ENCODE results near the gene ATP6V1B1. TPM values are rescaled to one million over a fixed set of nuclear protein-coding genes. Genes with fewer than 3 reads are reported as not detected.

ATP6V1B1 gene
- total RNA-seq, 3 donors from 2014 or later = not detected

DNA sequence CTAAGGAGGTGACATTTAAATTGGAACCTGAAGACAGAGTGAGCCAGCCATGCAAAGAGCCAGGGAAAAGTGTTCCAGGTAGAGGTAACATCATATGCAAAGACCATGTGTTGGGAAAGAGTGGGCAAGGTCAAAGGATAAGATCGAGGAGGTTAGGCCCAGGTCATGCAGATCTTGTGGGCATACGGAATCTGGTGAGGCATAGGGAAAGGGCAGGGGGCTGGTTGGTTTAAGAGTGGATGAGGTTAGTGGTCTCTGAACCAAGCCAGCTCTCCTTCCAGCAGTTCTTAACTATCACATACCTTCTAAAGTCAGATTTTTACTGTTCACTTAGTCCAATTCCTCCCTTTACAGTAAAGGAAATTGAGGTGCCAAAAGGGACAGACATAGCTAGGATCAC is 45.7 kb downstream of the ATP6V1B1 start:
- H3K4me1 ChIP-seq (ENCODE audit: low read depth) = peaks cover 17% of the 10 kb centered on the region
- DNase-seq (no peak), ATAC-seq (no peak)
- H3K4me3 ChIP-seq = no peak overlapping the region
- no peaks in the 10 kb centered on the region for H3K9me3 ChIP-seq
- TF ChIP-seq, protein P1, sequence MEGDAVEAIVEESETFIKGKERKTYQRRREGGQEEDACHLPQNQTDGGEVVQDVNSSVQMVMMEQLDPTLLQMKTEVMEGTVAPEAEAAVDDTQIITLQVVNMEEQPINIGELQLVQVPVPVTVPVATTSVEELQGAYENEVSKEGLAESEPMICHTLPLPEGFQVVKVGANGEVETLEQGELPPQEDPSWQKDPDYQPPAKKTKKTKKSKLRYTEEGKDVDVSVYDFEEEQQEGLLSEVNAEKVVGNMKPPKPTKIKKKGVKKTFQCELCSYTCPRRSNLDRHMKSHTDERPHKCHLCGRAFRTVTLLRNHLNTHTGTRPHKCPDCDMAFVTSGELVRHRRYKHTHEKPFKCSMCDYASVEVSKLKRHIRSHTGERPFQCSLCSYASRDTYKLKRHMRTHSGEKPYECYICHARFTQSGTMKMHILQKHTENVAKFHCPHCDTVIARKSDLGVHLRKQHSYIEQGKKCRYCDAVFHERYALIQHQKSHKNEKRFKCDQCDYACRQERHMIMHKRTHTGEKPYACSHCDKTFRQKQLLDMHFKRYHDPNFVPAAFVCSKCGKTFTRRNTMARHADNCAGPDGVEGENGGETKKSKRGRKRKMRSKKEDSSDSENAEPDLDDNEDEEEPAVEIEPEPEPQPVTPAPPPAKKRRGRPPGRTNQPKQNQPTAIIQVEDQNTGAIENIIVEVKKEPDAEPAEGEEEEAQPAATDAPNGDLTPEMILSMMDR (IDR thresholded peaks at IDR 0.05) = no peak
- H3K36me3 ChIP-seq (ENCODE audit: low read depth) = no peaks in the 10 kb centered on the region
- intact Hi-C loops (cut with DNase I, micrococcal nuclease) = no loop called here

DNA sequence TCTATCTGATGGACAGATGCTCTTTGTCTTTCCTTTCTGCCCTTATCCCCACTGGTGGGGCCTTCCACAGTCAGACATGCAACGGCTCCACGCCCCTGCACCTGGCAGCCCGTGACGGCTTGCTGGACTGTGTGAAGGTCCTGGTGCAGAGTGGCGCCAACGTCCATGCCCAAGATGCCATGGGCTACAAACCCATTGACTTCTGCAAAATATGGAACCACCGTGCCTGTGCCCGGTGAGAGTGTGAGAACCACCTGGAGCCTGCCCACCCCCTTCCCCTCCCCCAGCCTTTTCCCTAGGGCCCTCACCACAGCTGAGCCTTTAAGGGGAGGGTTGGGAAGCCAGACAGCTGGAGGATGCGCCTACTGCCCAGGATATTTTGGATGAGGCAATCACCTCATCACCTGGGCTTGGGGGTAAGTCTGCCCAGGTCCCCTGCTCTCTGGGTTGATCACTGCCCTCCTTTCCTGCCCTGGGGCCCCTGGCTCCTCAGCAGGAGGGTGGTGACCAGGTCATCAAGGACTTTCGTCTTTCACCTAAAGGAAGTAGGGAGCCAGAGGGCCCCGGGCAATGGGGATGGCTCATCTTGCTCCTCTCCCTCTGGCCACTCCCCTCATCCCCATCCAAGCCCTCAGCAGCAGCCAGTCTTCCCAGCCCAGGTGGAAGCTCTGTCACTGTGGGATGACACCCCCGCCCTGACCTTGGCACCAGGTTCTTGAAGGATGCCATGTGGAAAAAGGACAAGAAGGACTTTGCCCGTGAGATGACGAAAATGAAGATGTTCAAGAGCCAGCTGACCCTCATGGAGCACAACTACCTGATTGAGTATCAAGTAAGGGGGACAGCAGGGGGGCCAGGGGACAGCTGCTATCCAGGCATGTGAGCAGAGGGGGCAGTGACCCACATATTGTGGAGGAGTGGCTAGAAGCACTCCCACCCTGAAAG is 46.4 kb downstream of the ATP6V1B1 start:
- intact Hi-C loops (cut with DNase I, micrococcal nuclease) = no loop called here

DNA sequence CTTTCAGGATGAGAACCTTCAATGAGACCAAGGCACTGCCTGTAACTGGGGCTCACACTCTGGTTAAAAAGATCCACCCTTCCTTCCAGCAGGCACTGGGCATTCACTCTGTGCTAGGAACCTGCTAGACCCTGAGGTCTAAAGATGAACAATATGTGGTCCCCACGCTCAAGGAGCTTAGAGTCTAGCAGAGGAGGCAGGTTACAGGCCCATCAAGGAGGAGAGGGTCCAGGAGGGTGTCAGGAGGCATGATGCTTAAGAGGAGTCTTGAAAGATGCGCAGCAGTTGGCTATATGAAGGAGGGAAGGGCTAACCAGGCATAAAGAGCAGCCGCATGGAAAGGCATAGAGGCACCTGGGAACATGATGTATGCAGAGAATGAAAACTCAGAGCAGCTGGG is 47.3 kb downstream of the ATP6V1B1 start:
- Histone ChIP-seq H3K4me3 (no peak overlapping the region), H3K9me3 (no peaks in the 10 kb centered on the region), H3K36me3 (ENCODE audit: low read depth) (peaks cover under 1% of the 10 kb centered on the region), H3K4me1 (ENCODE audit: low read depth) (peaks cover 8% of the 10 kb centered on the region)
- DNase-seq = no peak
- no peak for ATAC-seq
- intact Hi-C loops (cut with DNase I, micrococcal nuclease) = no loop called here
- TF ChIP-seq, protein P1 (IDR thresholded peaks at IDR 0.05) = no peak

More for the DNA sequence above, 46.4 kb downstream of the ATP6V1B1 start:
- peak in 1 of 3 donors; percentile 14 for DNase-seq
- TF ChIP-seq, protein P1 (IDR thresholded peaks at IDR 0.05) = no peak
- Histone ChIP-seq H3K9me3 (no peaks in the 10 kb centered on the region), H3K36me3 (ENCODE audit: low read depth) (no peaks in the 10 kb centered on the region), H3K4me3 (no peak overlapping the region), H3K4me1 (ENCODE audit: low read depth) (peaks cover 14% of the 10 kb centered on the region)
- ATAC-seq = no peak

DNA sequence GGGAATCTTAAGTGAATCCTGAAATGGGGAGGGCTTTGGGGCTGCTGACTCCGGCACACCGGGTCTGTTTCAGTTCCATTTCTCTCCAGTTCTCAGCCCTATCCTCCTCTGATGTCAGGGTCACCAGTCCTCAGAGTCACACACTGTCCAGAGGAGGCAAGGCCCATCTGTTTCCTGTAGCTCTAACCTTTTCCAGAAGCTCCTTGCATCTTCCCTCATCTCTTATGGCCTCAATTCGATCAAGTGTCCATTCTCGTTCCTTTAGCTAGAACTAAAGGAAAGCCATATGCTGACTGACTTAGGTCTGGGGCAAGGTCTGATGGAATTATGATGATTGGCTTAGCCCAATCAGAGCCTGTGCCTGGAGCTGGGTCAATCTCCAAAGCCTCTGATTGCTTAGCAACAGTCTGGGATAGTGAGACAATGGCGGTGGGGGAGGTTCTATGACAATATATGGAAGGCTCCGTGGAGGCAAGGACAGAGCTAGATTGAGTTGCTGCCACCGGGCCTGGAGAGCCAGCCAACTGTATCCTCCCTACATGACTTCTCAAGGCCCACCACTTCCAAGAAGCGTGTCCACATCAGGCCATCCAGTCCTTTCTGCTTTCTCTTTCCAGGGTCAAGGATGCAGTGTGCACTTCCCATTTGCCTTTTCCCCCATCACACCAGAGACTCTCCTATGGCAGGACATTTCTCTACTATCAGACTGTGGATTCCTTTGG is 48.0 kb downstream of the ATP6V1B1 start:
- peaks cover 6% of the 10 kb centered on the region for H3K36me3 ChIP-seq (ENCODE audit: low read depth)
- intact Hi-C loops (cut with DNase I, micrococcal nuclease) = no loop called here
- H3K9me3 ChIP-seq = no peaks in the 10 kb centered on the region
- no peak overlapping the region for H3K4me3 ChIP-seq
- DNase-seq = no peak
- no peak for ATAC-seq
- TF ChIP-seq, protein P1 (IDR thresholded peaks at IDR 0.05) = no peak
- H3K4me1 ChIP-seq (ENCODE audit: low read depth) = peaks cover 4% of the 10 kb centered on the region

DNA sequence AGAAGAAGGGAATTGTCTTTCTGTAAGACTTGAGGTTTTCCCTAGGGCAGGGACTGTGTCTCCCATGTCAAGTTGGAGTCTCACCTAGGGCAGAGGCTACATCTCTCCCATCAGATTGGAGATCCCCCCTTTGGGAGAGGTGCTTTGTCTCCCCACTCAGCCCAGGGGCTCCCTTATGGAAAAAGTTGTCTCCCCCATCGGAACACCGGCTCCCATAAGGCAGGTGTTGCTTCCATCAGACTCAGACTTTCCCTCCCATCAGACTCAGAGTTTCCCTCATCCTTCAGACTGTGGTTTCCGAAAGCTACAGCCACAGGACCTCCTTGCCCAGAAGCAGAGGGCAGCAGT is 48.5 kb downstream of the ATP6V1B1 start:
- peaks cover 4% of the 10 kb centered on the region for H3K4me1 ChIP-seq (ENCODE audit: low read depth)
- DNase-seq = no peak
- TF ChIP-seq, protein P1 (IDR thresholded peaks at IDR 0.05) = no peak
- intact Hi-C loops (cut with DNase I, micrococcal nuclease) = no loop called here
- no peak for ATAC-seq
- no peak overlapping the region for H3K4me3 ChIP-seq
- H3K36me3 ChIP-seq (ENCODE audit: low read depth) = peaks cover 6% of the 10 kb centered on the region
- H3K9me3 ChIP-seq = no peaks in the 10 kb centered on the region

Measured in mucosa of descending colon (tissue), 3 donors.